ENCODE results near the gene DDX21.
"Not testable (repeated sequence)": the region's sequence is repeated elsewhere in the genome, so short reads cannot be mapped to it uniquely, and the experiment has no call there.

The DDX21 gene

GRCh38 chr10:68955832-68956532 lies at the start of gene DDX21:
Gene DDX21 (plus strand): TSS chr10:68956170. CDS start chr10:68956226, 56 bp downstream.
- Histone ChIP-seq H3K4me3 (ENCODE audit: low read length, poor library complexity, severe bottlenecking) (peak within 1 kb of the TSS; percentile 95), H2AFZ (ENCODE audit: low read length) (peak within 1 kb of the TSS; percentile 94), H3K36me3 (ENCODE audit: insufficient read depth, low read length) (peaks cover 3% of the 10 kb centered on the region; the same call in 1 of the 2 replicates), H3K4me2 (ENCODE audit: low read depth, low read length, poor library complexity, severe bottlenecking) (peak within 1 kb of the TSS; percentile 89), H3K9me3 (ENCODE audit: insufficient read depth, low read depth, low read length) (no peaks in the 10 kb centered on the region), H3K4me1 (ENCODE audit: insufficient read depth, low read length, poor library complexity, severe bottlenecking) (peaks cover 29% of the 10 kb centered on the region), H4K20me1 (ENCODE audit: insufficient read depth, low read length, poor library complexity, severe bottlenecking) (peaks cover 40% of the 10 kb centered on the region), H3K9ac (ENCODE audit: low read depth, low read length, poor library complexity, severe bottlenecking) (peak within 1 kb of the TSS; percentile 95), H3K79me2 (ENCODE audit: insufficient read depth, low read length) (peaks cover 58% of the 10 kb centered on the region), H3F3A (ENCODE audit: low read depth) (no peaks in the 10 kb centered on the region), H3K9me2 (replicated peaks; ENCODE audit: low read depth, low read length) (no peaks in the 10 kb centered on the region), H3K27me3 (ENCODE audit: insufficient read depth, low read length, poor library complexity, severe bottlenecking) (no peaks in the 10 kb centered on the region)
- TF ChIP-seq, protein P1, sequence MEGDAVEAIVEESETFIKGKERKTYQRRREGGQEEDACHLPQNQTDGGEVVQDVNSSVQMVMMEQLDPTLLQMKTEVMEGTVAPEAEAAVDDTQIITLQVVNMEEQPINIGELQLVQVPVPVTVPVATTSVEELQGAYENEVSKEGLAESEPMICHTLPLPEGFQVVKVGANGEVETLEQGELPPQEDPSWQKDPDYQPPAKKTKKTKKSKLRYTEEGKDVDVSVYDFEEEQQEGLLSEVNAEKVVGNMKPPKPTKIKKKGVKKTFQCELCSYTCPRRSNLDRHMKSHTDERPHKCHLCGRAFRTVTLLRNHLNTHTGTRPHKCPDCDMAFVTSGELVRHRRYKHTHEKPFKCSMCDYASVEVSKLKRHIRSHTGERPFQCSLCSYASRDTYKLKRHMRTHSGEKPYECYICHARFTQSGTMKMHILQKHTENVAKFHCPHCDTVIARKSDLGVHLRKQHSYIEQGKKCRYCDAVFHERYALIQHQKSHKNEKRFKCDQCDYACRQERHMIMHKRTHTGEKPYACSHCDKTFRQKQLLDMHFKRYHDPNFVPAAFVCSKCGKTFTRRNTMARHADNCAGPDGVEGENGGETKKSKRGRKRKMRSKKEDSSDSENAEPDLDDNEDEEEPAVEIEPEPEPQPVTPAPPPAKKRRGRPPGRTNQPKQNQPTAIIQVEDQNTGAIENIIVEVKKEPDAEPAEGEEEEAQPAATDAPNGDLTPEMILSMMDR (conservative IDR thresholded peaks at IDR 0.05; ENCODE audit: low read length): peak; percentile 89
- no peak for TF ChIP-seq EZH2phosphoT487 (IDR thresholded peaks at IDR 0.05; ENCODE audit: borderline replicate concordance)

- no peaks in the 10 kb centered on the region for H3K9me2 ChIP-seq (replicated peaks; ENCODE audit: low read depth, low read length)
- H3F3A ChIP-seq (ENCODE audit: low read depth): 0 out of 2 replicates have a peak, but pooled peaks cover 2% of the 10 kb centered on the region
- no peak overlapping the region for H3K4me2 ChIP-seq (ENCODE audit: low read depth, low read length, poor library complexity, severe bottlenecking)
- H3K9me3 ChIP-seq (ENCODE audit: insufficient read depth, low read depth, low read length): no peaks in the 10 kb centered on the region
- H3K79me2 ChIP-seq (ENCODE audit: insufficient read depth, low read length): peaks cover 23% of the 10 kb centered on the region; the same call in 1 of the 2 replicates
- H3K4me3 ChIP-seq (ENCODE audit: low read length, poor library complexity, severe bottlenecking): no peak overlapping the region
- H3K9ac ChIP-seq (ENCODE audit: low read depth, low read length, poor library complexity, severe bottlenecking): no peak overlapping the region
- peaks cover 7% of the 10 kb centered on the region for H4K20me1 ChIP-seq (ENCODE audit: insufficient read depth, low read length, poor library complexity, severe bottlenecking)
- no peaks in the 10 kb centered on the region for H3K4me1 ChIP-seq (ENCODE audit: insufficient read depth, low read length, poor library complexity, severe bottlenecking)
- H3K36me3 ChIP-seq (ENCODE audit: insufficient read depth, low read length): peaks cover 33% of the 10 kb centered on the region; the same call in 1 of the 2 replicates
- TF ChIP-seq, protein P1 (conservative IDR thresholded peaks at IDR 0.05; ENCODE audit: low read length): no peak
- no peak for TF ChIP-seq EZH2phosphoT487 (IDR thresholded peaks at IDR 0.05; ENCODE audit: borderline replicate concordance)
- no peaks in the 10 kb centered on the region for H3K27me3 ChIP-seq (ENCODE audit: insufficient read depth, low read length, poor library complexity, severe bottlenecking)
- H2AFZ ChIP-seq (ENCODE audit: low read length): no peak overlapping the region
Measured at GRCh38 chr10:68924593-68924992, 31.4 kb upstream of the DDX21 start.

GRCh38 chr10:68925489-68925888 lies 30.5 kb upstream of the DDX21 start:
- Histone ChIP-seq H3K4me2 (ENCODE audit: low read depth, low read length, poor library complexity, severe bottlenecking) (no peak overlapping the region), H3K27me3 (ENCODE audit: insufficient read depth, low read length, poor library complexity, severe bottlenecking) (no peaks in the 10 kb centered on the region), H2AFZ (ENCODE audit: low read length) (no peak overlapping the region), H3K9me3 (ENCODE audit: insufficient read depth, low read depth, low read length) (no peaks in the 10 kb centered on the region), H3K4me1 (ENCODE audit: insufficient read depth, low read length, poor library complexity, severe bottlenecking) (no peaks in the 10 kb centered on the region), H4K20me1 (ENCODE audit: insufficient read depth, low read length, poor library complexity, severe bottlenecking) (peaks cover 7% of the 10 kb centered on the region), H3K4me3 (ENCODE audit: low read length, poor library complexity, severe bottlenecking) (no peak overlapping the region), H3F3A (ENCODE audit: low read depth) (0 out of 2 replicates have a peak, but pooled peaks cover 2% of the 10 kb centered on the region), H3K79me2 (ENCODE audit: insufficient read depth, low read length) (peaks cover 23% of the 10 kb centered on the region; the same call in 1 of the 2 replicates), H3K9ac (ENCODE audit: low read depth, low read length, poor library complexity, severe bottlenecking) (no peak overlapping the region), H3K36me3 (ENCODE audit: insufficient read depth, low read length) (peaks cover 32% of the 10 kb centered on the region; the same call in 1 of the 2 replicates), H3K9me2 (replicated peaks; ENCODE audit: low read depth, low read length) (no peaks in the 10 kb centered on the region)
- TF ChIP-seq, protein P1 (conservative IDR thresholded peaks at IDR 0.05; ENCODE audit: low read length): no peak

DNA sequence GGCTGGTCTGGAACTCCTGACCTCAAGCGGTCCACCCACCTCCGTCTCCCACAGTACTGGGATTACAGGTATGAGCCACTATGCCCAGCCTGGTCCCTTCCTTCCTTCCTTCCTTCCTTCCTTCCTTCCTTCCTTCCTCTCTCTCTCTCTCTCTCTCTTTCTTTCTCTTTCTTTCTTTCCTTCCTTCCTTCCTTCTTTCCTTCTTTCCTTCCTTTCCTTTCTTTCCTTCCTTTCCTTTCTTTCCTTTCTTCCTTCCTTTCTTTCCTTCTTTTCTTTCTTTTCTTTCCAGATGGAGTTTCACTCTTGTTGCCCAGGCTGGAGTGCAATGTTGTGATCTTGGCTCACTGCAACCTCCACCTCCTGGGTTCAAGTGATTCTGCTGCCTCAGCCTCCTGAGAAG lies 26.8 kb upstream of the DDX21 start:
- not testable (repeated sequence) for H2AFZ ChIP-seq (ENCODE audit: low read length); H3K4me2 ChIP-seq (ENCODE audit: low read depth, low read length, poor library complexity, severe bottlenecking); H3K9ac ChIP-seq (ENCODE audit: low read depth, low read length, poor library complexity, severe bottlenecking); H3F3A ChIP-seq (ENCODE audit: low read depth); H3K9me2 ChIP-seq (replicated peaks; ENCODE audit: low read depth, low read length); H3K9me3 ChIP-seq (ENCODE audit: insufficient read depth, low read depth, low read length); H4K20me1 ChIP-seq (ENCODE audit: insufficient read depth, low read length, poor library complexity, severe bottlenecking); H3K4me1 ChIP-seq (ENCODE audit: insufficient read depth, low read length, poor library complexity, severe bottlenecking); H3K27me3 ChIP-seq (ENCODE audit: insufficient read depth, low read length, poor library complexity, severe bottlenecking); H3K4me3 ChIP-seq (ENCODE audit: low read length, poor library complexity, severe bottlenecking)
- Histone ChIP-seq H3K79me2 (ENCODE audit: insufficient read depth, low read length) (peaks cover 15% of the 10 kb centered on the region; the same call in 1 of the 2 replicates), H3K36me3 (ENCODE audit: insufficient read depth, low read length) (peaks cover 47% of the 10 kb centered on the region; the same call in 1 of the 2 replicates)

- not testable (repeated sequence) for H3K4me1 ChIP-seq (ENCODE audit: insufficient read depth, low read length, poor library complexity, severe bottlenecking); H3F3A ChIP-seq (ENCODE audit: low read depth); H3K79me2 ChIP-seq (ENCODE audit: insufficient read depth, low read length); H3K27me3 ChIP-seq (ENCODE audit: insufficient read depth, low read length, poor library complexity, severe bottlenecking); H2AFZ ChIP-seq (ENCODE audit: low read length); H3K9me2 ChIP-seq (replicated peaks; ENCODE audit: low read depth, low read length); H3K9ac ChIP-seq (ENCODE audit: low read depth, low read length, poor library complexity, severe bottlenecking); H3K4me3 ChIP-seq (ENCODE audit: low read length, poor library complexity, severe bottlenecking); H4K20me1 ChIP-seq (ENCODE audit: insufficient read depth, low read length, poor library complexity, severe bottlenecking); H3K4me2 ChIP-seq (ENCODE audit: low read depth, low read length, poor library complexity, severe bottlenecking); H3K9me3 ChIP-seq (ENCODE audit: insufficient read depth, low read depth, low read length)
- peaks cover 51% of the 10 kb centered on the region; the same call in 1 of the 2 replicates for H3K36me3 ChIP-seq (ENCODE audit: insufficient read depth, low read length)
Measured at GRCh38 chr10:68929888-68930287, 26.1 kb upstream of the DDX21 start.

Data from Loucy (cell line).